ENCODE data around the gene MRPL10. TPM values are rescaled to one million over a fixed set of nuclear protein-coding genes. Genes with fewer than 3 reads are reported as not detected.
A peak's percentile ranks its signal among the peaks of the same experiment; 100 is the strongest.

The MRPL10 gene
- total and polyA plus RNA-seq, 10 donors, result 24.4 to 46.1 (median 34.2) TPM

DNA sequence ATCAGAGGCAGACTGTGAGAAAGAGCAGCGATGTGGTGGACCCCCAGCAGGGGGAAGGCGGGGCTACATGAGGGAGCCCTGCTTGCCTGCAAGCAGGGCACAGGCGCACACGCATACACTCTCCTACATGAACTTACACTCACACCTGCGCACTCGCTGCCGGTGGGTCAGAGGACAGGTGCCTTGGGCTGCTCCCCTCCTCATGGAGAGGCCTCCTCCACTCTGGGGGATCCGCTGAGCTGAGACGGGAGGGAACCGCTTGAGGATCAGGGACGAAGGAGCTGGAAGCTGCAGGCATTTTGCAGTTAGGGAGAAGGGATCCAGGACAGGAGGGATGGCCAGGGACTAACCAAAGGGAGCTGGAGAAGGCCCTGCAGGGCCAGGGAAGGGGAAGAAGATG lies 23.9 kb downstream of the MRPL10 start:
- 86 to 97% (median 89%) methylated on average over 10 to 11 of the region's 11 CpGs for WGBS, 5 donors
- no peak for DNase-seq
- H3K9me3 ChIP-seq, result no peaks in the 10 kb centered on the region
- H3K4me1 ChIP-seq, result peaks cover 0 to 5% (median 0%) of the 10 kb centered on the region in 6 donors
- no peaks in the 10 kb centered on the region for H3K27me3 ChIP-seq (replicated peaks in 1 of 7)
- H3K4me3 ChIP-seq, result no peak overlapping the region
- no peak overlapping the region for H3K27ac ChIP-seq
- intact Hi-C loops (cut with DNase I; ENCODE audit: low total_unique reads), result loop anchor here (10.0 kb wide), 1 partner anchor 133 kb away; no protein-coding TSS in a partner anchor
- peaks cover 0 to 65% (median 54%) of the 10 kb centered on the region in 6 donors for H3K36me3 ChIP-seq
- no peak for TF ChIP-seq POLR2A (IDR thresholded peaks at IDR 0.05)
- TF ChIP-seq POLR2AphosphoS5 (IDR thresholded peaks at IDR 0.05), result peak in 1 of 3 donors; percentile 12

DNA sequence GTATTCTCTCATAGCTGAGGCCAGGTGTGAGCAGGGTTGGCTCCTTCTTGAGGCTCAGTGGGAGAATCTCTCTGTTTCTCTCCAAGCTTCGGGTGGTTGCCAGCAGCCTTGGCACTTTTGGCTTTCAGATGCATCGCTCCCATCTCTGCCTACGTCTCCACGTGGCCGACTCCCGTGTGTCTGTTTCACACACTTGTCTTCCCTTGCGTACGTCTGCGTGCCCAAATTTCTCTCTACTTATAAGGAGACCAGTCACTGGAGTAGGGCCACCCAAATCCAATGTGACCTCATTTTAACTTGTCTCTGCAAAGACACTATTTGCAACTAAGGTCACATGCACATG lies 24.5 kb downstream of the MRPL10 start:
- TF ChIP-seq, protein P1, sequence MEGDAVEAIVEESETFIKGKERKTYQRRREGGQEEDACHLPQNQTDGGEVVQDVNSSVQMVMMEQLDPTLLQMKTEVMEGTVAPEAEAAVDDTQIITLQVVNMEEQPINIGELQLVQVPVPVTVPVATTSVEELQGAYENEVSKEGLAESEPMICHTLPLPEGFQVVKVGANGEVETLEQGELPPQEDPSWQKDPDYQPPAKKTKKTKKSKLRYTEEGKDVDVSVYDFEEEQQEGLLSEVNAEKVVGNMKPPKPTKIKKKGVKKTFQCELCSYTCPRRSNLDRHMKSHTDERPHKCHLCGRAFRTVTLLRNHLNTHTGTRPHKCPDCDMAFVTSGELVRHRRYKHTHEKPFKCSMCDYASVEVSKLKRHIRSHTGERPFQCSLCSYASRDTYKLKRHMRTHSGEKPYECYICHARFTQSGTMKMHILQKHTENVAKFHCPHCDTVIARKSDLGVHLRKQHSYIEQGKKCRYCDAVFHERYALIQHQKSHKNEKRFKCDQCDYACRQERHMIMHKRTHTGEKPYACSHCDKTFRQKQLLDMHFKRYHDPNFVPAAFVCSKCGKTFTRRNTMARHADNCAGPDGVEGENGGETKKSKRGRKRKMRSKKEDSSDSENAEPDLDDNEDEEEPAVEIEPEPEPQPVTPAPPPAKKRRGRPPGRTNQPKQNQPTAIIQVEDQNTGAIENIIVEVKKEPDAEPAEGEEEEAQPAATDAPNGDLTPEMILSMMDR (IDR thresholded peaks at IDR 0.05 in 8 of 11, conservative IDR thresholded peaks at IDR 0.05 in 3 of 11), result no peak
- TF ChIP-seq POLR2AphosphoS5 (IDR thresholded peaks at IDR 0.05) (no peak), POLR2A (IDR thresholded peaks at IDR 0.05) (no peak)
- Histone ChIP-seq H3K27ac (no peak overlapping the region), H3K27me3 (replicated peaks in 1 of 7) (no peaks in the 10 kb centered on the region), H3K36me3 (peaks cover 0 to 60% (median 48%) of the 10 kb centered on the region in 6 donors), H3K4me3 (no peak overlapping the region), H3K4me1 (peaks cover 0 to 5% (median 0%) of the 10 kb centered on the region in 6 donors), H3K9me3 (no peaks in the 10 kb centered on the region)
- 87 to 95% (median 91%) methylated on average over 9 of the region's 9 CpGs for WGBS, 5 donors
- intact Hi-C loops (cut with DNase I; ENCODE audit: low total_unique reads), result loop anchor here (10.0 kb wide), 1 partner anchor 132 kb away; no protein-coding TSS in a partner anchor
- no peak for DNase-seq

DNA sequence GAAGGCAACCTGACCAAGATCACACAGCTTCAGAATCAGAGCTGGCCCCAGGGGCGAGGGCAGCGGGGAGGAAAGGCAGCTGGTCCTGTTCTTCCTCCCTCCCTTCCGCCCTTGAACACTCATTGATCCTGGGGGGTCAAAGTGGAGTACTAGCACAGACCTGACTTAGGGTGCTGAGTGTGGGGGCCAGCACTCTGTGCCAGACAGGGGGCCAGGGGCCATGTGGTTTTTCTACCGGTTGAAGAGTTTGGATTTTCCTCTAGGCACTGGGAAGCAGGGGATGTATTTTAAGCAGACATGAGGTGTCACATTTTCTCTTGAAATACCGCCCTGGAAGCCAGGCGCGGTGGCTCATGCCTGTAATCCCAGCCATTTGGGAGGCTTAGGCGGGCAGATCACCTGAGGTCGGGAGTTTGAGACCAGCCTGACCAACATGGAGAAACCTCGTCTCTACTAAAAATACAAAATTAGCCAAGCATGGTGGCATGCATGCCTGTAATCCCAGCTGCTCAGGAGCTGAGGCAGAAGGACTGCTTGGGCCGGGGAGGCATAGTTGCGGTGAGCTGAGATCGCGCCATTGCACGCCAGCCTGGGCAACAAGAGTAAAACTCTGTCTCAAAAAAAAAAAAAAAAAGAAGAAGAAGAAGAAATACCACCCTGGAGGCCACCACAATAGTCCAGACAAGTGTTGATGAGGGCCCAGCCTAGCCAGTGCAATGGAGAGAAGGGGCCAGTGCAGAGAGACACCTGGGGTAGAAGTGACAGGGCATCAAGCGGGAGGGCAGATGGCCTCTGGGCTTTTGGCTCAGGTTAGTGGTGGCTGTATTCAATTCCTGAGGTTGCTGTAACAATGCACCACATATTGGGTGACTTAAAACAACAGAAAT lies 25.1 kb downstream of the MRPL10 start:
- TF ChIP-seq POLR2AphosphoS5 (IDR thresholded peaks at IDR 0.05), result no peak
- H3K9me3 ChIP-seq, result no peaks in the 10 kb centered on the region
- intact Hi-C loops (cut with DNase I; ENCODE audit: low total_unique reads), result loop anchor here (10.0 kb wide), 1 partner anchor 131 kb away; no protein-coding TSS in a partner anchor
- peaks cover 0 to 5% (median 0%) of the 10 kb centered on the region in 6 donors for H3K4me1 ChIP-seq
- peaks cover 0 to 54% (median 45%) of the 10 kb centered on the region in 6 donors for H3K36me3 ChIP-seq
- no peaks in the 10 kb centered on the region for H3K27me3 ChIP-seq (replicated peaks in 1 of 7)
- no peak overlapping the region for H3K4me3 ChIP-seq
- H3K27ac ChIP-seq, result no peak overlapping the region
- 82 to 93% (median 90%) methylated on average over 16 of the region's 16 CpGs for WGBS, 5 donors
- no peak for DNase-seq

DNA sequence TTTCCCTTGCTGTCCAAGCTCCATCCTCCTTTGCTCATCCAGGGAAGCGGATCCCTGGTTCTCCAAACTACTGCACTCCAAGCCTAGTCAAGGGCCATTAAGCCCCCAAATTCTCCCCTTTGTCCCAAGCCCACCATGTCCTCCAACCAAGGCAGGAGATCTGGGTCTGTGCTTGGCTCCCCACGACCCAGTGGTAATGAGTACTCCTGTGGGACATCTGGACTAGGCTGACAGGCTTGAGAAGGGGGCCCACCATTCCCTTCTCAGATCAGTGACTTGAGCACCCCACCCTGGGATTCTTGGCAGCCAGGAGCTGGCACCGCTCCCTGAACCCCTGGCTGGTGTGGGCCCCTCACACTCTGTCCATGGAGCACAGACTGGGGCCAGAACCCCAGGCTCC lies 26.9 kb downstream of the MRPL10 start:
- Histone ChIP-seq H3K36me3 (peaks cover 0 to 35% (median 30%) of the 10 kb centered on the region in 6 donors), H3K9me3 (no peaks in the 10 kb centered on the region), H3K27me3 (replicated peaks in 1 of 7) (no peaks in the 10 kb centered on the region), H3K4me3 (no peak overlapping the region), H3K4me1 (no peaks in the 10 kb centered on the region), H3K27ac (no peak overlapping the region)
- 61 to 88% (median 72%) methylated on average over 1 to 3 of the region's 3 CpGs for WGBS, 5 donors
- TF ChIP-seq, protein P1 (IDR thresholded peaks at IDR 0.05 in 8 of 11, conservative IDR thresholded peaks at IDR 0.05 in 3 of 11), result no peak
- TF ChIP-seq POLR2AphosphoS5 (IDR thresholded peaks at IDR 0.05), result no peak
- no peak for TF ChIP-seq POLR2A (IDR thresholded peaks at IDR 0.05)
- no peak for DNase-seq
- intact Hi-C loops (cut with DNase I; ENCODE audit: low total_unique reads), result loop anchor here (10.0 kb wide), 1 partner anchor 130 kb away; no protein-coding TSS in a partner anchor

DNA sequence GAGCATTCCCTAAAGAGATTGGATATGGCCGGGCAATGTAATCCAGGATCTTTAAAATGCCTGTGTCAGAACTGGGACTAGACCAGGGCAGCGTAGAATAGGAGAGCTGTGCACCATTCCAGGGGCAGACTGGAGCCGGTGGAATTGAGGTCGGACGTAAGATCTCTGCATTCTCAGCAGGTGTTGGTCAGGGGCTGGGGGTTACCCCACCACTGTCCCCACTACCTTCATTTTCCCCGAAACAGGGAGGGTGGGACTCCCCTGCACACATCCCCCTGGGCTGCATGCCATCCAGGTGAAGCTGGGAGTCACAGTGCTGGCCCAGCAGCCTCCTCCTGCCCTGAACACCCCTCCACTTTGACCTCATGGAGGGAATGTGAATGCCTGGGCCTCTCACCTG lies 27.6 kb downstream of the MRPL10 start:
- H3K9me3 ChIP-seq, result no peaks in the 10 kb centered on the region
- WGBS, 5 donors, result 72 to 81% (median 77%) methylated on average over 6 of the region's 6 CpGs
- DNase-seq, result no peak

More for the DNA sequence above, 27.6 kb downstream of the MRPL10 start:
- Histone ChIP-seq H3K27ac (no peak overlapping the region), H3K27me3 (replicated peaks in 1 of 7) (no peaks in the 10 kb centered on the region), H3K4me3 (no peak overlapping the region), H3K4me1 (no peaks in the 10 kb centered on the region), H3K36me3 (peaks cover 0 to 28% (median 23%) of the 10 kb centered on the region in 6 donors)
- intact Hi-C loops (cut with DNase I; ENCODE audit: low total_unique reads), result loop anchor here (10.0 kb wide), 1 partner anchor 129 kb away; no protein-coding TSS in a partner anchor
- TF ChIP-seq POLR2A (IDR thresholded peaks at IDR 0.05) (no peak), POLR2AphosphoS5 (IDR thresholded peaks at IDR 0.05) (no peak)
- TF ChIP-seq, protein P1 (IDR thresholded peaks at IDR 0.05 in 8 of 11, conservative IDR thresholded peaks at IDR 0.05 in 3 of 11), result no peak
